GM12892 (cell line): ENCODE measurements around the gene HSFX4.
"Not testable (repeated sequence)": the region's sequence is repeated elsewhere in the genome, so short reads cannot be mapped to it uniquely, and the experiment has no call there.

ENCODE experiments used
- POLR2A ChIP-seq: IDR thresholded peaks from 2 replicates; pipeline ENCODE4 v1.6.1; 2011; ENCODE audit warnings: low read depth, low read length, control low read depth
- POLR2AphosphoS5 ChIP-seq: IDR thresholded peaks from 2 replicates; pipeline ENCODE4 v1.6.1; 2011; ENCODE audit warnings: low read depth, low read length, control low read depth
- TAF1 ChIP-seq: IDR thresholded peaks from 2 replicates; pipeline ENCODE4 v1.6.1; 2011; ENCODE audit warnings: low read depth, mild to moderate bottlenecking, control low read depth, low read length, borderline replicate concordance

GRCh38 chrX:149890828-149891227, 38.5 kb upstream of the HSFX4 start:
- TF ChIP-seq POLR2AphosphoS5, POLR2A, TAF1: not testable (repeated sequence)
